Stimulated activated CD8-positive, alpha-beta memory T cell treated with anti-CD3 and anti-CD28 coated beads, Interleukin-7, amount 100 ng/mL, for 4 hours (primary cell): ENCODE data around the gene ENTHD1.
A peak's percentile ranks its signal among the peaks of the same experiment; 100 is the strongest.
"Not testable (repeated sequence)": the region's sequence is repeated elsewhere in the genome, so short reads cannot be mapped to it uniquely, and the experiment has no call there.

Source experiments
- DNase-seq, 2 donors: peaks; one replicate each; pipeline ENCODE4 v3.0.0-alpha.2; 2020; ENCODE audit warnings: low read depth in 2 of 2

The ENTHD1 gene

DNA sequence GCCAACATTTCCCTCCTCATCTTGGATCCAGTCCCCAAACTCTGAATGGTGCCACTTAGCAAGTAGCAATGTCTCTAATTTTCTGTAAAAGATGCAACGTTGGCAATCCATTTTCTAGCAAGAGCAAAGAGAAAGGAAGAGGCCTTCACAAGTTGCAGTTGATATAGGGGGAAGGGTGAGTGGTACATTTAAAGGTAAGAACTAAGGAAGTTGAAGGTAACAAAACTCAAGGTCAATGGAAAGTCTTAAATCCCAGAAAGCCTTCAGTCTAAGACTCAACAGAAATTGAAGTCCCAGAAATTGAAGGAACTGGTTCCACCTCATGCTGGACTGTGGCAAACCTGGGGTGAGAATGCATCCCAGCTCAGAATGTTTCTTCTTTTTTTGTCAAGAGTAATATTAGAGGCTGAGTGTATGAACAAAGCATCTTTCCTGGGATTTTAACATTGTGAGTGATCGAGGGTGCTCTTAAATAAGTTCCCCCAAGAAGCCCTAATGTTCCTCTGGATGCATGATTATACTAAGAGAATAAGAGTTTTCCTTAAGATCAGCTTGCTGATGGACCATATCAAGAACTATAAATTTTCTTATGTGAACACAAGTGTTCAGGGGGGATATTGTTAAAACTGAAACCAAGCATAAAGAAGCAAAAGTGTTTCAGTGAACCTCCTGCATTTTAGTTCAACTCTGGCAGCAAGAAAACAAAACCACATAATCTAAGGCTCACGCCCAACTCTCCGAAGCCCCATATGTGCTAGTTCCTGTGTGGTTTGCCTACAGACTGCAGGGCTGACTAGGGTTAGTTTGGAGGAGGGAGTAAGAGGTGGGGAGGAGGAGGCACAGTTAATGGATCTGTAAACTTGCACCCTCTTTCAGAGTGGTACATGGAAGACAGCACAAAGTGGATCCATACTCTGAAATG is 7.0 kb upstream of the ENTHD1 start, which contains the start of gene GRAP2:
Gene GRAP2, plus strand, starts transcription at position 779 of the 922 bp plus-strand sequence. CDS start 46,023 bp downstream, outside the sequence.
- DNase-seq = peak; percentile 52 to 66

DNA sequence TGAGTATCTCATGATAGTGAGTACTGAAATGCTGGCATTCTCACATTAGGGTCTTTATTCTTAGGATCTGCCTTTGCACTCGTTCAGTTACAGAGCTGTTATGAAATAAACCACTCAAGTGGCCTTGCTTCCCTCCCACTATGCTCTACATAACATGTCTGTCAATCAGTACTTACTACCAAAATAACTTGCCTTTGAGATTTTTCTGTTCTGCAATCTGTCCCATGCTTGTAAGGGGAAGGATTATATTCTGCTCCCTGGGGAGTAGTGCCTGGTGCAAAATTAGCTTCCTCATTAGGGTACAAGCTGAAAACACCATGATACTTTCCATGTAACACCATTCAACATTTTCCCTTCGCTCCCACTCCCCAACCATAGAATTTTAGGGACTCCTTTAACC is 5.4 kb upstream of the ENTHD1 start:
- no peak for DNase-seq

DNA sequence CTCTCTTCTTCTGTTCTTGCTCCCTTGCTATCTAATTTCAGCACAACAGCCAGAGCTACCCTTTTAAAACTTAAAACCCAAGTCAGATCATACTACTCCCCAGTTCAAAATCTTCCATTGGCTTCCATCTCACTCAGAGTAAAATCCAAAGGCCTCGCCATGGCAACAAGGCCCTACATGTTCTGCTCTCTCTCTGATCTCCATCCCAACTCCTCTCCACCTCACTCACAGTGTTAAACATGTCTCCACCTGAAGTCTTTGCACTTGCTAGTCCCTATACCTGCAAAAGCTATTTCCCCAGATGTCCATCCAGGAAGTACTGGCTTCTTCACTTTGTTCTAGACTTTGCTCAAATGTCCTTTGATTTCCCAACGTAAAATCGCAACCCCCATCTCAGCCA is 4.3 kb upstream of the ENTHD1 start:
- no peak for DNase-seq

DNA sequence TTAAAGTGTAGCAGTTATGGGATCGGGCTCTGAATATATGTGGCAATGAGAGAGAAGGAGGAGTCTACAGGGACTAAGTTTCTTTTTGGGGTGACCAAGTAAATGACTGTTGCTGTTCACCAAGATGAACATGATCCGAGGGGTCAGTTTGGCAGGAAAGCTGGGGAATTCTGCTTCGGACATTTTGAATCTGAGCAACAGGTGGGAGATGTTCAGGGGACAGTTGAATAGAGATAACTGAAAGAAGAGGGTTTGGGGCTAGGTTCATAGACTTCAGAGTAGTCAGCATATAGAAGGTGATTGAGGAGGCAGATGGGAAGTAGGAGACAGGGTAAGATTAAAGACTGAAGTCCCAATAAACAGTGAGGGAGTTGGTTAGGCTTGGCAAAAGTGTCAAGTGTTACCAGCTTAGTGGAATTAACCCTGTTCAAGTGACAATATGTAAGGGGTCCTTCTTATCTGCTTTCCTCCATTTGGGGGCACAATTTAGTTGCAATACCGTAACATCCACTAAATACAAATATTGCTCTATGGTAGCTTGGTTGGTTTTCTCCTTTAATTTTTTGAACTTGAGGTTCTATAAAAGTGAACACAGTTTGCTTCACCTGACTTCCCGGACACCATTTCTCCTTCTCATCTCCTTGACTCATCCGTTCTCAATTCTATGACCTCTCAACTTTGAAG is 2.9 kb upstream of the ENTHD1 start:
- DNase-seq = no peak

DNA sequence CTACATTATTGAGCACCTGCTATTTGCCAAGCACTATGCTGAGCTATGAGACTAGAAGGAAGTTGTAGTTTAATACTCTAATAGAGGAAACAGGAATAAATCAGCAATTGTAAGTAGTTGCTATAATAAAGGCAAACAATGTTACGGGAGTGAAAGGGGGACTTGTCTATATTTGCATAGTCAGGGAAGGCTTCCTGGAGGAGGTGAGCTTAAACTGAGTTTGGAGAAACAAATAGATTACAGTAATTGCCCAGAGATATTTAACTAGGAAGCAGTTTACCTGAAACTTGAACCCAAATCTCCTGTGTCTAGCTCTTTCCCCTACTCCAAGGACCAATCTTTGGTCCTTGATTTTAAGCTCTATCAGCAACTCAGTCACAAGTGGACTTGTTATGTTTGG is 2.1 kb upstream of the ENTHD1 start:
- DNase-seq = no peak

DNA sequence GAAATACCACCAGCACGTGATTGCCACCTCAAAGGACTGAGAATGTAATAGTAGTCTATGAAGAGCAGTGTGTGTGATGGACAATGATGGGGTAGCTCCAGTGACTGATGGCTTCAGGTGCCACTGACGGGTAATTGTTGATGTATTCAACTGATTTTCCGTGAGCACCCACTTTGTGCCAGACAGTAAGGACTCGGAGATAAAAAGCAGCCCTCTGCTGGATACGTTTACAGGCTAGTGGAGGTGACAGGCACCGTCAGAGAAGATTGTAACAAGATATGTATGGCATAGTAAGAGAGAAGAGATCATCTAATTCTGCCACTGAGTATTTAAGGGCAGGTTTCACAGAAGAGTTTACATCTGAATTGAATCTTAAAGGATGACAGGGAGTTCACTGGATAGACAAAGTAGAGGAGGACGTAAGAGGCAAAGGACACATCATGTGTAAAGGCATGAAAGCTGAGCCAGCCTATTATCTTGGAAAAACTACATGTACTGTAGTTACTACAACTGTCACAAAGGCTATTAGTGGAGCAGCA is 1.1 kb upstream of the ENTHD1 start:
- no peak for DNase-seq

DNA sequence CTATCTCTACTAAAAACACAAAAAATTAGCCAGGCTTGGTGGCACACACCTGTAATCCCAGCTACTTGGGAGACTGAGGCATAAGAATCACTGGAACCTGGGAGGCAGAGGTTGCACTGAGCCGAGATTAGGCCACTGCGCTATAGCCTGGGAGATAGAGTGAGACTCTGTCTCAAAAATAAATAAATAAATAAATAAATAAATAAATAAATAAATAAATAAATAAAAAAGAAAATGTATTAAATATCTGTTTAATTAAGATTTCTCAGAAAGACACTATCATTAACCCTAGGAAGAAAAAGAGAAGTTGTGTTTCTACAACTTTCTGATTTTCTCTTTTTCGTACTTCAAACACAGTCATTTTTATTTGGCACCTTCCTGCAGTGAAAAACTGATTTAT is 3.6 kb downstream of the ENTHD1 start:
- DNase-seq = not testable (repeated sequence)

DNA sequence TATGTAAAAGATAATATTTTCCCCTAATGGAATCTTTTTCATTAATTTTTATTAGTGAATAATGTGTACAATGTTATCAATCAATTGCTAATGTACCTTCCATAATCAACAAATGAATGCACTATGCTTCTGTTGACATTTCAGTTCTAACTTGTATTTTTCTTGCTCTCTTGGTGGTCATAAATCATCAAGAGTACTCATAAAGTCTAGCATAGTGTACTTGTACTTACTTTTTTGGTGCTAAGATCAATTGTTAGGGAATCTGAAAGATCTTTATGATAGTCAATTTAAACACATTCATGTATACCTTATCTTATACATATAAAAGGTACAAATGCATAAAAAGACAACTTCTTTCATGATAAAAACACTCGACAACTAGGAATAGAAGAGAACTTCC is 10.5 kb downstream of the ENTHD1 start:
- DNase-seq = no peak

DNA sequence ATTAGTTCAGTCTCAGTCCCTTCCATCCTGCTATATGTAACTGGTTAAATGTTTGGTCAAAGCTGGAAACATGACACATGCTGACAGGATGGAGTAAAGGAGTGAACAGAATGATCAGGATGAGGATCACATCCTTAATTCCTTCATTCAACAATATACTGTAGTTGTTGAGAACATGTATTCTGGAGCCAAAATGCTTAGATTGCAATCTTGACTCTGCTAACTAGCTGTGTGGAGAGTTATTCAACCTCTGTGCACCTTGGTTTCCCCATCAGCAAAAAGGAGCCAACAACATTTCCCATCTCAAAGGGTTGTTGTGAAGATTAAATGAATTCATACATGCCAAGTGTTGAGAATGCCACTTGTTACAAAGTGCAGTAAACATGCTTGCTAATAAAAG is 12.8 kb downstream of the ENTHD1 start:
- DNase-seq = no peak

DNA sequence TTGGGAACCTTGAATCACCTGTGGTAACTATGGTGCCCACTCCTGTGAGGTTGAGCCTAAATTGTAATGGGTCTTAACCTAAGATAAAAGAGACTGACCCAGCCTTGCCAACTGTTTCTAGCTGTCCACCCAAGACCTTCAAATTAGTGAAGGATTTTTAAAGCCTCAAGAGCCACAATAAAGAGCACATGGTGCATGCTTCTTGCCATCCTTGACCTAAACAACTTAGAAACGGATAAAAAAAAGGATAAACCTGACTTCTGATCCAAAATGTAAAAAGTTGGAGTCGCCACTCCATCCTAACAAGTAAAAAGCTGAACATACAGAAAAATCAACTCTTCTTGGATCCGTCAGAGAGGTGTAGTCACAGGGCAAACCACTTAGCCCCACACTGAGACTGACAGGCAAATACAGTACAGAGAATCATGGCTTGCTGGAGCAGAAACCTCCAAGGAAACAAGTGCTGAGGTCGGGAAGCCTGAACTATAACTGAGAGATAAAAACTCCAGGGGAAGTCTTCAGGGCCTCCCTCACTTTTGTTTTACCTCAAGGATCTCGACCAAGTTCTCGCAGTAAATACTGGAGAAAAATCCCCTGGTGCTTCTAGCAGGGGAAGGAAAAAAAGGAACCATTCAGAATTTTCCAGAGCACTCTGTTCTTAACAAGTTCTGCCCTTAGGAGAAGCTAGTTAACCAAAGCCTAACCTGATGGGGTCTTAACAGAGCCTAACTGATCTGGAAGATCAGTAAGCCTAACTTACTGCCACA is 16.3 kb downstream of the ENTHD1 start:
- no peak for DNase-seq

DNA sequence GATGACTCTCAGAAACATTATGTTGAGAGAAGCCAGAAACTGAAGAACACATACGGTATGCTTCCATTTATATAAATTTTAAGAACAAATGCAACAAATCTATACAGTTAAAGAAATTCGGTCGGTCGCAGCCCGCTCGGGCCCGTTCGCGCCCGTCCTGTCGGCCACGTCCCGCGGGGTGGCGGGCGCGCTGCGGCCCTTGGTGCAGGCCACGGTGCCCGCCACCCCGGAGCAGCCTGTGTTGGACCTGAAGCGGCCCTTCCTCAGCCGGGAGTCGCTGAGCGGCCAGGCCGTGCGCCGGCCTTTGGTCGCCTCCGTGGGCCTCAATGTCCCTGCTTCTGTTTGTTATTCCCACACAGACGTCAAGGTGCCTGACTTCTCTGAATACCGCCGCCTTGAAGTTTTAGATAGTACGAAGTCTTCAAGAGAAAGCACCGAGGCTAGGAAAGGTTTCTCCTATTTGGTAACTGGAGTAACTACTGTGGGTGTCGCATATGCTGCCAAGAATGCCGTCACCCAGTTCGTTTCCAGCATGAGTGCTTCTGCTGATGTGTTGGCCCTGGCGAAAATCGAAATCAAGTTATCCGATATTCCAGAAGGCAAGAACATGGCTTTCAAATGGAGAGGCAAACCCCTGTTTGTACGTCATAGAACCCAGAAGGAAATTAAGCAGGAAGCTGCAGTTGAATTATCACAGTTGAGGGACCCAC is 18.2 kb downstream of the ENTHD1 start:
- not testable (repeated sequence) for DNase-seq

DNA sequence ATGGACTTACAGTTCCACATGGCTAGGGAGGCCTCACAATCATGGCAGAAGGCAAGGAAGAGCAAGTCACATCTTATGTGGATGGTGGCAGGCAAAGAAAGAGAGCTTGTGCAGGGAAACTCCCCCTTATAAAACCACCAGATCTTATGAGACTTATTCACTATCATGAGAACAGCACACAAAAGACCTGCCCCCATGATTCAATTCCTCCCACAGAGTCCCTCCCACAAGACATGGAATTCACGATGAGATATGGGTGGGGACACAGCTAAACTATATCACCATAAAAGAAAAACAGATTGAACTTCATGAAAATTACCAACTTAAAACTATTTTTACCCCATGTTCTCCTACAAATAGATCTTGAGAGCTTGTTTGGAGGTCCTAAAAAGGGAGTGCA is 19.6 kb downstream of the ENTHD1 start:
- peak; percentile 1 to 23 for DNase-seq

DNA sequence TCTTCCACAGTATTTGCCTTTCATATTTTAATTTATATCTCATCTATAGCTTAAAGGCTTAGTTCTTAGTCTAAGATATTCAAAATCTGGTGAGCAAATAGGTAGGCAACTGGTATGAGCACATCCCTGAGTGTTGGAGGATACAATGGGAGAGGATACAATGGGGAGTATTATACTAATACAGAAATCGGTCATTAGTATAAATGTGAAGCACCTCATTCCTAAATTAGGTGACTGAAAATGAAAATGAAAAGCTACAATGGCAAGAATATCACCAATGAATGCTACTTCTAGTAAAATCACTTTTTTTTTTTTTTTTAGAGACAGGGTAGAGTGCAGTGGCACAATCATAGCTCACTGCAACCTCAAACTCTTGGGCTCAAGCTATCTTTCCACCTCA is 21.0 kb downstream of the ENTHD1 start:
- DNase-seq = no peak

DNA sequence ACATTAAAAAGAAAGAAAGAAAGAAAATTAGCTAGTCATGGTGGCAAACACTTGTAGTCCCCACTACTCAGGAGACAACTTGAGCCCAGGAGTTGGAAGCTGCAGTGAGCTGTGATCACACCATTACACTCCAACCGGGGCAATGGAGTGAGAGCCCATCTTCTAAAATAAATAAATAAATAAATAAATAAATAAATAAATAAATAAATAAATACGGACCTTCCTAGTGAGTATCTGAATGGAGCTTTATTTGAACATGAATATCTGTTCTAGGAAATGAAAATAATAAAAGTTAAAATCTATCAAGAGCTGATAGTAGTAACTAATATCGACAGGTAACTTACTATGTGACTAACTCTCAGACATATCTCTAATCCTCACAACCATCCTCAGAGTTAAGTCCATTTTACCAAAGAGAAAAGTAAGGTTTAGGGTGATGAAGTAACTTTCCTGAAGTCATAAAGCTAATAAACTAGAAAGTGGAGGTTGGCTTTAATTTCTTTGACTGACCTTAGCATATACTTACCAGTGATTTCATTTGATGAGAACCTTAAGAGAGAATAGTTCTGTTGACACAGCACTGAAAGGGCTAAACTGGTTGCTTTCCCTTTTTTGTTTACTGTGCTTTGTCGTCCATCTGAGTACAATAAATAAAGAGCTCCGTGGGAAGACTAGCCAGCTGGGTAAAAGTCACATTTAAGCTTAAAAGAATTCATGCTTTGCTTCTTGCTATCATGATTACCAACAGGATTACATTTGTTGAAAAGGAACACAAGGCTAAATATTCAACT is 22.4 kb downstream of the ENTHD1 start:
- no peak for DNase-seq

DNA sequence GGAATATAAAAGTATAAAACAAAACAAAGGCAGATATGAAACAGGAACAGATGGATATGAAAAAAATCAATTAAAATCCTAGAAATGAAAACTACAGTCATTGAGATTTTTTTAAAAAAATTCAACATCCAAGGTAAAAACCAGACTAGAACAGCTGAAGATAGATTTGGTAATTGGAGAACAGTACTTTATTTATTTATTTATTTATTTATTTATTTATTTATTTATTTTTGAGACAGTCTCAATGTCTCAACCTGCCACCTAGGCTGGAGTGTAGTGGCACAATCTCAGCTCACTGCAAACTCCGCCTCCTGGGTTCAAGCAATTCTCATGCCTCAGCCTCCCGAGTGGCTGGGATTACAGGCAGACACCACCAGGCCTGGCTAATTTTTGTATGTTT is 23.8 kb downstream of the ENTHD1 start:
- not testable (repeated sequence) for DNase-seq

DNA sequence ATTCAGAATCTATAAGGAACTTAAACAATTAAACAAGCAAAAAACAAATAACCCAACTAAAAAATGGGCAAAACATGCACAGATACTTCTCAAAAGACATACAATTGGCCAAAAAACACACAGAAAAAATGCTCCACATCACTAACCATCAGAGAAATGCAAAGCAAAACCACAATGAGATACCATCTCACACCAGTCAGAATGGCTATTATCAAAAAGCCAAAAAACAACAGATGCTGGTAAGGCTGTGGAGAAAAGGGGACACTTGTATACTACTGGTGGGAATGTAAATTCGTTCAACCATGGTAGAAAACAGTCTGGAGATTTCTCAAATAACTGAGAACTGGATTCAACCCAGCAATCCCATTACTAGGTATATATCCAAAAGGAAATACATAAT is 24.8 kb downstream of the ENTHD1 start:
- DNase-seq = no peak

DNA sequence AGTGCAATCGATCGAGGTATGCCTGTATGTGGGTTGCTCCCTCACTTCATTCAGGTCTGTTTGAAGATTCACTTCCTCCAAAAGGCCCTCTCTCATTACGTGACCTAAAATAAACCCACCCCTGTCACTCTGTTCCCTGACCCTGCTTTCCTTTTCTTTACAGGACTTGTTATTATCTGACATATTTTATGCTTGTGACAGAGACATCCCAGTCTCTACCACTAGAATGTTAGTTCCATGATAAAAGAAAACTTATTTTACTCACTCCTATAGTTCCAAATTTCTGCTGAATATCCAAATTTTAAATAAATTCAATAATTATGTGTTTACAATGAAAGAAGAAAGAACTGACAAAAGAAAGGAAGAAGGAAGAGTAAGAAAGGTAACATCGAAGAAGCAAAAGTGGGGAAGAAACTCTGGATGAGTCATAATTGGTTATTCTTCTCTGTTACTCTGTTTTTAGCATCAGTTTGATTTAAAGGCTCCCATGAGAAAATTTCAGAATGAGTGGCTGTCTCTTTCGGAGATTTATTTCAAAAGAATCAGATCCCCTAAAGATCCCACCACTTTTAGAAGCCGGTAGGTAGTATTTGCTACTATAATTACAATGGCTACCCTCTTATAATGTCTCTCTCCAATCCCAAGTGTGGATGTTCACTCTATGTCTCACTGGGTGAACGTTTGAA is 33.5 kb downstream of the ENTHD1 start:
- no peak for DNase-seq

DNA sequence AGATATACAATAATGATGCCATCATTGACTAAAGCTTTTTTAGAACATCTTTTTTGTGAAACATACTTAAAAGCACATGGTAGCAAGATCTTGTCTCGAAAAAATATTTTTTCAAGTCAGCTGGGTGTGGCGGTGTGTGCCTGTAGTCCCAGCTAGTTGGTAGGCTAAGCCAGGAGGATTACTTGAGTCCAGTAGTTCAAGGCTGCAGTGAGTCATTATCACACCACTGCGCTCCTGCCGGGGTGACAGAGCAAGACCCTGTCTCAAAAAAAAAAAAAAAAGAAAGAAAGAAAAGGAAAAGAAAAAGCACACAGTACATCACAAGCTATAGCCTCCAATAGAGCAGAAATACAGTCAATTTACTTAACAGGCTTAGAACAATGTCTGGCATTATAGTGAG is 37.0 kb downstream of the ENTHD1 start:
- no peak for DNase-seq

DNA sequence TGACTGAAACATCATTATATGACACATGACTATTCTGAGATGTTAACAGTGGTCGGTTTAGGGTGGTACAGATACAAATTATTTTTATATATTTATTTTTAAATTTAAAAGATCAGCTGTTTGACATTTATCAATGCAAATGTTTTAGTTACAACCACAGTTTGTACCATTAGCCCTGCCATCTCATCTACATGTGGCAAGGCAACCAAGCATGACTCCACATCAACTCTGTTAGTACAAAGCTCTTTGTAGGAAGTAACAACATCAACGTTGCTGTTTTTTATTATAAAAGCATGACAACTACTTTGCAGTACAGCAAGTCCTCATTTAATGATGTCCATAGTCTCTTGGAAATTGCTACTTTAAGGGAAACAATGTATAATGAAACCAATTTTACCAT is 40.8 kb downstream of the ENTHD1 start:
- no peak for DNase-seq
